OCI-LY3 (cell line): ENCODE results near the gene CCNE1.

Source experiments
- H2AFZ ChIP-seq: fragments of 200-600, 300-600 bp; shearing (Covaris generic); 2 replicates; pipeline ENCODE4 v1.6.0; 2014; ENCODE audit warnings: antibody characterized with exemption, low read depth, low read length
- H3K27ac ChIP-seq: fragments of 200-600, 300-600 bp; sonication (generic); 2 replicates; pipeline ENCODE4 v1.5.1; 2014; ENCODE audit warnings: mild to moderate bottlenecking, low read length, moderate library complexity, mixed read lengths
- H3K27me3 ChIP-seq: fragments of 200-600, 300-600 bp; sonication (generic); 2 replicates; pipeline ENCODE4 v1.6.1; 2014; ENCODE audit warnings: low read depth, low read length, mixed read lengths
- H3K36me3 ChIP-seq: fragments of 200-600, 300-600 bp; sonication (generic); replicated peaks from 2 replicates; pipeline ENCODE3; 2014; ENCODE audit warnings: low read depth, low read length, mixed read lengths
- H3K4me1 ChIP-seq: fragments of 300-600, 200-600 bp; sonication (generic); 2 replicates; pipeline ENCODE4 v1.6.1; 2014; ENCODE audit warnings: low read length, mixed read lengths
- H3K4me2 ChIP-seq: fragments of 200-600, 300-600 bp; sonication (generic); 2 replicates; pipeline ENCODE4 v1.6.1; 2014; ENCODE audit warnings: low read length, mixed read lengths
- H3K4me3 ChIP-seq: fragments of 300-600, 200-600 bp; sonication (generic); 2 replicates; pipeline ENCODE4 v1.5.1; 2014; ENCODE audit warnings: antibody characterized with exemption, mild to moderate bottlenecking, low read length, moderate library complexity
- H3K79me2 ChIP-seq: fragments of 300-600, 200-600 bp; shearing (Covaris generic); 2 replicates; pipeline ENCODE4 v1.6.1; 2014; ENCODE audit warnings: mild to moderate bottlenecking, low read length, mixed read lengths
- H3K9ac ChIP-seq: fragments of 300-600, 200-600 bp; shearing (Covaris generic); 2 replicates; pipeline ENCODE4 v1.6.0; 2014; ENCODE audit warnings: mild to moderate bottlenecking, low read length, moderate library complexity
- H3K9me3 ChIP-seq: fragments of 200-600, 300-600 bp; shearing (Covaris generic); 2 replicates; pipeline ENCODE4 v1.6.1; 2014; ENCODE audit warnings: low read length, mixed read lengths; ENCODE audit not compliant: insufficient read depth
- H4K20me1 ChIP-seq: fragments of 200-600, 300-600 bp; sonication (generic); 2 replicates; pipeline ENCODE4 v1.6.1; 2016; ENCODE audit warnings: low read length, mixed read lengths; ENCODE audit not compliant: insufficient read depth
- EZH2phosphoT487 ChIP-seq: fragments of 200-600 bp; shearing (Covaris generic); IDR thresholded peaks from 2 replicates; pipeline ENCODE4 v1.6.1; 2018; ENCODE audit warnings: antibody characterized with exemption, mixed run types, low read depth
- TF ChIP-seq, protein P1 (sequence below): fragments of 200-600, 300-600 bp; sonication (generic); IDR thresholded peaks from 2 replicates; pipeline ENCODE4 v1.5.1; 2014; ENCODE audit warnings: antibody characterized with exemption, low read length, low read depth

The CCNE1 gene

DNA sequence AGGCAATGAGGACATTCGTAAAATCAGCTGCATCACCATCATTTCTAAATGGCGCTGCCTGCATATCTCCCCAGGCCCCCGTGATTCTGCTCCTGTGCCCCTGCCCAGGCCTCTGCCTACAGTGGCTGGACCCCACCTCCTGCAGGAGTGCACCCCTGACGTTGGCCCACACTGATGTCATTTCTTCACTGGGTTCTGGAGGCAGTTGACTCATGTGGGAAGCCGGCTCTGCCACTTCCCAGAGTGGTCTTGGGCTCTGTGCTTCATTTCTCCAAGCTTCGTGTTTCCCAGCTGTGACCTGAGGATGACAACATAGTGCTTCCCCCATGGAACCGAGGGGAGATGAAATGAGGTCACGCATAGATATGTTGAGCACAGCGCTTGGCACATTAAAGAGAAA lies 19.9 kb downstream of the CCNE1 start:
- no peak for TF ChIP-seq EZH2phosphoT487
- TF ChIP-seq, protein P1, sequence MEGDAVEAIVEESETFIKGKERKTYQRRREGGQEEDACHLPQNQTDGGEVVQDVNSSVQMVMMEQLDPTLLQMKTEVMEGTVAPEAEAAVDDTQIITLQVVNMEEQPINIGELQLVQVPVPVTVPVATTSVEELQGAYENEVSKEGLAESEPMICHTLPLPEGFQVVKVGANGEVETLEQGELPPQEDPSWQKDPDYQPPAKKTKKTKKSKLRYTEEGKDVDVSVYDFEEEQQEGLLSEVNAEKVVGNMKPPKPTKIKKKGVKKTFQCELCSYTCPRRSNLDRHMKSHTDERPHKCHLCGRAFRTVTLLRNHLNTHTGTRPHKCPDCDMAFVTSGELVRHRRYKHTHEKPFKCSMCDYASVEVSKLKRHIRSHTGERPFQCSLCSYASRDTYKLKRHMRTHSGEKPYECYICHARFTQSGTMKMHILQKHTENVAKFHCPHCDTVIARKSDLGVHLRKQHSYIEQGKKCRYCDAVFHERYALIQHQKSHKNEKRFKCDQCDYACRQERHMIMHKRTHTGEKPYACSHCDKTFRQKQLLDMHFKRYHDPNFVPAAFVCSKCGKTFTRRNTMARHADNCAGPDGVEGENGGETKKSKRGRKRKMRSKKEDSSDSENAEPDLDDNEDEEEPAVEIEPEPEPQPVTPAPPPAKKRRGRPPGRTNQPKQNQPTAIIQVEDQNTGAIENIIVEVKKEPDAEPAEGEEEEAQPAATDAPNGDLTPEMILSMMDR = no peak
- no peaks in the 10 kb centered on the region for H3K9me3 ChIP-seq
- H4K20me1 ChIP-seq = no peaks in the 10 kb centered on the region
- peaks cover 23% of the 10 kb centered on the region for H3K4me1 ChIP-seq
- H3K27ac ChIP-seq = no peak overlapping the region
- H3K4me2 ChIP-seq = no peak overlapping the region
- H3K36me3 ChIP-seq = peaks cover 3% of the 10 kb centered on the region
- H3K27me3 ChIP-seq = peaks cover 28% of the 10 kb centered on the region
- no peak overlapping the region for H3K4me3 ChIP-seq
- H3K79me2 ChIP-seq = no peaks in the 10 kb centered on the region
- H3K9ac ChIP-seq = no peak overlapping the region
- no peak overlapping the region for H2AFZ ChIP-seq

DNA sequence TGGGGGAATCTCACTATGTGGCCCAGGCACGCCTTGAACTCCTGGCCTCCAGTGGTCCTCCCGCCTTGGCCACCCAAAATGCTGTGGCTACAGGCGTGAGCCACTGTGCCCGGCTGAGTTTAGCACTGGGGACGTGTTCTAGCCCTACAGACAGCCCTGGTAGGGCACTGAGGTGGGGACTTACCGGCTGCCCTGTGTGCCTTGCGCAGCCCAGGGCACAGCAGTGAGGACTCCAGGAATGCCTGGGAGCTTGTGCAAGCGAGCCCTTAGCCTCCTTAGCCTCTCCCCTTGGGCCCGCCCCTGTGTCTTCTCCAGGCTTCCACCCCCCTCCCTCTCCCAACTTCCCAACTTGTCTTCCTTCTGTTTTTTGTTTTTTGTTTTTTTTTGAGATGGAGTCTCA lies 21.0 kb downstream of the CCNE1 start:
- Histone ChIP-seq H4K20me1 (no peaks in the 10 kb centered on the region), H3K36me3 (no peaks in the 10 kb centered on the region), H3K27me3 (peaks cover 30% of the 10 kb centered on the region), H3K4me3 (no peak overlapping the region), H2AFZ (no peak overlapping the region), H3K4me2 (no peak overlapping the region), H3K79me2 (no peaks in the 10 kb centered on the region), H3K27ac (no peak overlapping the region), H3K9ac (no peak overlapping the region), H3K4me1 (peaks cover 34% of the 10 kb centered on the region), H3K9me3 (no peaks in the 10 kb centered on the region)
- no peak for TF ChIP-seq EZH2phosphoT487
- TF ChIP-seq, protein P1 = no peak

DNA sequence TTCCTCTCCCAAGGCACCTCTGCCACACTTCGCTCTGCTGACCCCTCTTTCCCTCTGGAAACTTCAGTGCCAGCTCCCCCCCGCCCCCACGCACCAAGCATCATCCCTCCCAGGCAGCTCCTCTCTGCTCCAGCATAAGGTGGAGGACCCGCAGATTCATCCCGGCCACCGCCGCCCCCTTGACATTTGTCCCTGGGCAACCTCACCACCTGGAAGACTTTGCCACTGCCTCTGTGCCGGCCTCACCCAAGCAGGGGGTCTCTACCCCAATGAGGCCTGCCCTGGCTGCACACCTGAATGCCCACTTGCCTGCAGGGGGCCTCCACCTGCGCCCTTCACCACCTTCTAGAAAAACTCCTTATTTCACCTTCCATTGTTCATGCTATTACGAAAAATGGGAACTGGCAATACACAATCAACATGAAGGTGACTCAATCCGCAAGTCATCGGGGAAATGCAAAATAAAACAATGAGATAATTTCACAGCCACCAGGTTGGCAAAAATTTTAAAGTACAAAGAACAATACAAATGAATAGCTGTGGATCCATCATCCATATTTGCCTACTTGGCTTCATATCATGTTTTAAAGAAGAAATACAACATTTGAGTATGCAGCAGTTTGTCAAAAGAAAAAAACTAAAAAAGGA lies 21.9 kb downstream of the CCNE1 start:
- Histone ChIP-seq H4K20me1 (no peaks in the 10 kb centered on the region), H3K79me2 (no peaks in the 10 kb centered on the region), H3K4me2 (peak overlapping the region; percentile 23), H3K36me3 (no peaks in the 10 kb centered on the region), H3K4me1 (peaks cover 37% of the 10 kb centered on the region), H3K9ac (no peak overlapping the region), H3K27me3 (peaks cover 38% of the 10 kb centered on the region), H3K4me3 (no peak overlapping the region), H3K9me3 (no peaks in the 10 kb centered on the region), H2AFZ (no peak overlapping the region), H3K27ac (no peak overlapping the region)
- TF ChIP-seq, protein P1 = no peak
- TF ChIP-seq EZH2phosphoT487 = no peak

DNA sequence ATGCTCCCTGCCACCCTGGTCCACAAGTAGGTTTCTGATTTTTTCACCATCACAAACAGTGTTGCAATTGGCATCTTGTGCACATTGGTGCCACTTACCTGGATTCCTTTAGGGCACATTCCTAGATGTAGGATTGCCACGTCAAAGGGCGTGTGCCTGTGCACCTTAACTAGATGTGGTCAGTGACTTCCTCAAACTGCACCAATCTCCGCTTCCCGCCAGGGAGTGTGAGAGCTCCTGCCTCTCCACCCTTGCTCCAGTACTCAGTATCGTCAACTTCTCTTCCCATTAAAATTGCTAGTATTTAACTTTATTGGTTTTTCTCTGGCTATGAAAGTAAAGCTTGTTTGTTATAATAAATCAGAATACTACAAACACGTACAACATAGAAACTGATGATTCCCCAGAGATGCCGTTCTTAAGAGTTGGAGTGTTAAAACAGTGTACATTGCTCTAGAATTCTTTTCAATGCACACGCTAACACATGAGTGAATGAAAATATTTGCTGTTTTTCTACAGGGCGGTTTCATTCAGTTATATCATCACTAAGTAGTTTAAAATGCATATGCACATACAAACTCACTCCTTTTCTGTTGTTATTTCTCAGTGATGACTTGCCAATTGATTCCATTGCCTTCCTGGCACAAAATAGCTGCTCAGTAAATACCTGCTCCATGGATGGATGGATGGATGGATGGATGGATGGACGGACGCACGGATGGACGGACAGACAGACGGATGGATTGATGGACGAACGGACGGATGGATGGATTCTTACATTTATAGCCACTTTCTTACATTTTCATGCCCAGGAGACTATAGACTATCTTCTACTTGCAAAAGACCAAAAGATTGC lies 23.4 kb downstream of the CCNE1 start:
- no peaks in the 10 kb centered on the region for H3K79me2 ChIP-seq
- no peak overlapping the region for H3K9ac ChIP-seq
- no peaks in the 10 kb centered on the region for H3K36me3 ChIP-seq
- H4K20me1 ChIP-seq = no peaks in the 10 kb centered on the region
- H3K27ac ChIP-seq = no peak overlapping the region
- H3K4me3 ChIP-seq = no peak overlapping the region
- H3K4me2 ChIP-seq = 0 out of 2 replicates have a peak overlapping the region, but pooled peaks have one; percentile 10
- TF ChIP-seq, protein P1 = no peak
- TF ChIP-seq EZH2phosphoT487 = no peak
- H2AFZ ChIP-seq = no peak overlapping the region
- peaks cover 52% of the 10 kb centered on the region for H3K27me3 ChIP-seq
- no peaks in the 10 kb centered on the region for H3K9me3 ChIP-seq
- H3K4me1 ChIP-seq = peaks cover 37% of the 10 kb centered on the region
